ENCODE results near the gene GAGE12J. TPM values are rescaled to one million over a fixed set of nuclear protein-coding genes. Genes with fewer than 3 reads are reported as not detected.
"Not testable (repeated sequence)": the region's sequence is repeated elsewhere in the genome, so short reads cannot be mapped to it uniquely, and the experiment has no call there.

GAGE12J gene
- total and polyA plus RNA-seq, 10 donors = not detected

DNA sequence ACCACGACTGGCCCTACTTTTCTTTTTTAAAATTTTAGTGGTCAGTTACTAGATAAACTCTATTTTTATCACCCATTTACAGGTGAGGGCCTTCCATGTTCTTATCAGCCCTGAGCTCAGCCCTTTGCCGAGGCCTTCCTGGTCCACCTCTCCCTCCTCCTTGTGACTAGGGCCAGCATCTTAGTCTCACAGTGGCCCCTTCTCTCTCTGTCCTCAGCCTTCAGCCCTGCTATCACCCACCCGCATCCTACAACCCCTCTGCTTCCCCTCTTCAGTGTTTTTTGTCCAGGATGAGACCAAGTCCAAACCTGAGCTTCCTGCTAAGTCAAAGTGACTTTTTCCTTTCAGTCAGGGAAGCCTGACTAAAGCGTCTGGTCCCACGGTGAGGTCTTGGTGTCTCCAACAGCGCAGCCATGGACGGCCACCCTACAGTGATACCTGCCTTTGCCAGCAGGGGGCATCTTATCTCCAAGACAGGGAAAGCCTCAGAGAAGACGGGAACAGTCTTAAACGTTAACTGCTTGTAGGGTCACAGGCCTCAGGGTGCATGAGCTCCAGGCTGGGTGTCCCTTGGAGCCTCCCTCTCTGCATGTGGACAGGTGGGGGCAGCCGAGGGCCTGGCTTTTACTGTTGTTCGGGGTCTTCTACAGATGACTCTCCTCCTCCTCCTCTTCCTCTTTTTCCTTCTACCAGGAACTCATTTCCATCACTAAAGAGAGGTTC lies 30.1 kb upstream of the GAGE12J start:
- H3K36me3 ChIP-seq = no peaks in the 10 kb centered on the region
- peak; percentile 84 for DNase-seq
- H3K27me3 ChIP-seq (replicated peaks in 1 of 7) = no peaks in the 10 kb centered on the region
- intact Hi-C loops (cut with DNase I; ENCODE audit: low total_unique reads) = loop anchor here (2.0 kb wide), 1 partner anchor 463 kb away; no protein-coding TSS in a partner anchor
- H3K9me3 ChIP-seq = no peaks in the 10 kb centered on the region
- H3K4me1 ChIP-seq = peaks cover 0 to 11% (median 1%) of the 10 kb centered on the region in 6 donors
- 21 to 42% (median 24%) methylated on average over 11 of the region's 11 CpGs for WGBS, 5 donors
- H3K27ac ChIP-seq = no peak overlapping the region
- no peak overlapping the region for H3K4me3 ChIP-seq
- TF ChIP-seq POLR2A (IDR thresholded peaks at IDR 0.05) = no peak
- TF ChIP-seq, protein P1, sequence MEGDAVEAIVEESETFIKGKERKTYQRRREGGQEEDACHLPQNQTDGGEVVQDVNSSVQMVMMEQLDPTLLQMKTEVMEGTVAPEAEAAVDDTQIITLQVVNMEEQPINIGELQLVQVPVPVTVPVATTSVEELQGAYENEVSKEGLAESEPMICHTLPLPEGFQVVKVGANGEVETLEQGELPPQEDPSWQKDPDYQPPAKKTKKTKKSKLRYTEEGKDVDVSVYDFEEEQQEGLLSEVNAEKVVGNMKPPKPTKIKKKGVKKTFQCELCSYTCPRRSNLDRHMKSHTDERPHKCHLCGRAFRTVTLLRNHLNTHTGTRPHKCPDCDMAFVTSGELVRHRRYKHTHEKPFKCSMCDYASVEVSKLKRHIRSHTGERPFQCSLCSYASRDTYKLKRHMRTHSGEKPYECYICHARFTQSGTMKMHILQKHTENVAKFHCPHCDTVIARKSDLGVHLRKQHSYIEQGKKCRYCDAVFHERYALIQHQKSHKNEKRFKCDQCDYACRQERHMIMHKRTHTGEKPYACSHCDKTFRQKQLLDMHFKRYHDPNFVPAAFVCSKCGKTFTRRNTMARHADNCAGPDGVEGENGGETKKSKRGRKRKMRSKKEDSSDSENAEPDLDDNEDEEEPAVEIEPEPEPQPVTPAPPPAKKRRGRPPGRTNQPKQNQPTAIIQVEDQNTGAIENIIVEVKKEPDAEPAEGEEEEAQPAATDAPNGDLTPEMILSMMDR (IDR thresholded peaks at IDR 0.05 in 8 of 11, conservative IDR thresholded peaks at IDR 0.05 in 3 of 11) = peak; percentile 53 to 78 (median 66)

DNA sequence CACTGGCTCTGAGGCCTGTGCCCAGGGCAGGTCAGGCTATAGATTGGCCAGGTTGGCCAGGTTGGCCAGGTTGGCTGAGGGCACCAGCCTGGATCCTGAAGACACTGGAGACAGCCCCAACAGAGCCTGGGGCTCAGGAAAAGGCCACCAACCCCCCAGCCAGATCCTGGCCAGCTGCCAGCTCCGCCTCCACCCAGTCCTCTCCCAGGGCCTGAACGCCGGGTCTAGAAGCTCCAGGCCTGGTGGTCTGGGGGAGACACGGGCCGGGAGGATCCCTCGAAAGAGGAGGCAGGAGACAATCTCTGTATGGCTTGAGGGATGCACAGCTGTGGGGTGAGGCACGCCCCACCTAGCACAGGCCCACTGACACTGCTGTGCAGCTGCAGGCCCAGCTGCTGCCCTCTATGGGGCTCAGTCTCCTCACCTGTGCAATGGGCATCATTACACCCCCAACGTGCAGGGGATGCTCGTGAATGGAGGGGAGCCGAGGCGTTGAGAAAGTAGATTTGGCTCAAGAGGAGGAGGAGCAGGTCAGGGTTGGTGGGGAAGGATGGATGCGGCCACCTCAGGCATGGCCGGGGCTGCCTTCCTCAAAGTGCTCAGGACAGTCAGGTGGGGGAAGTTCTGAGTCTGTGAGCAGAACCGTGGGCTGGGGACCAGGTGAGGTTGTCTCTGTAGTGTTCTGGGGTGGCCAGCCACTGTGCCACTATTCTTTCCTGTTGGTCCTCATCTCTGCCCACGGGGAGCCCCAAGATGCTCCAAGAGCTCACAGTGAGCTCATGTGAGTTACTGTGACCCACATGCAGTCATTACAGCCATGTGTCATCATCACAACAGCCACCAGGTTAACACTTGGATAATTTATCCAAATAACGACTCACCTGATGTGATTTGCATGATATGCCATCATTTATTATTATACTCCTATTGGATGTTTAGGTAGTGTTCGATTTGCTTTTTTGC lies 29.2 kb upstream of the GAGE12J start:
- H3K4me1 ChIP-seq = peaks cover 0 to 11% (median 1%) of the 10 kb centered on the region in 6 donors
- no peak overlapping the region for H3K27ac ChIP-seq
- TF ChIP-seq, protein P1 (IDR thresholded peaks at IDR 0.05 in 8 of 11, conservative IDR thresholded peaks at IDR 0.05 in 3 of 11) = no peak
- TF ChIP-seq POLR2AphosphoS5 (IDR thresholded peaks at IDR 0.05) (no peak), POLR2A (IDR thresholded peaks at IDR 0.05) (no peak)
- DNase-seq = no peak
- H3K4me3 ChIP-seq = no peak overlapping the region
- no peaks in the 10 kb centered on the region for H3K27me3 ChIP-seq (replicated peaks in 1 of 7)
- no peaks in the 10 kb centered on the region for H3K36me3 ChIP-seq
- intact Hi-C loops (cut with DNase I; ENCODE audit: low total_unique reads) = loop anchor here (2.0 kb wide), 1 partner anchor 462 kb away; no protein-coding TSS in a partner anchor
- no peaks in the 10 kb centered on the region for H3K9me3 ChIP-seq
- 71 to 88% (median 80%) methylated on average over 11 to 17 of the region's 17 CpGs for WGBS, 5 donors

DNA sequence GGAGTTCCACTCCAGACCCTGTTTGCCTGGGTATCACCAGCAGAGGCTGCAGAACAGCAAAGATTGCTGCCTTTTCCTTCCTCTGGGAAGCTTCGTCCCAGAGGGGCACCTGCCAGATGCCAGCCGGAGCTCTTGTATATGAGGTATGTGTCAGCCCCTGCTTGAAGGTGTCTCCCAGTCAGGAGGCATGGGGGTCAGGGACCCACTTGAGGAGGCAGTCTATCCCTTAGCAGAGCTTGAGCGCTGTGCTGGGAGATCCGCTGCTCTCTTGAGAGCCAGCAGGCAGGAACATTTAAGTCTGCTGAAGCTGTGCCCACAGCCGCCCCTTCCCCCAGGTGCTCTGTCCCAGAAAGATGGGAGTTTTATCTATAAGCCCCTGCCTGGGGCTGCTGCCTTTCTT lies 22.5 kb upstream of the GAGE12J start:
- H3K27me3 ChIP-seq (replicated peaks in 1 of 7); H3K4me3 ChIP-seq; H3K36me3 ChIP-seq; intact Hi-C loops (cut with DNase I; ENCODE audit: low total_unique reads); DNase-seq; H3K27ac ChIP-seq; H3K4me1 ChIP-seq; H3K9me3 ChIP-seq: not testable (repeated sequence)
- WGBS, 5 donors = 76 to 97% (median 91%) methylated on average over 2 to 5 of the region's 5 CpGs

DNA sequence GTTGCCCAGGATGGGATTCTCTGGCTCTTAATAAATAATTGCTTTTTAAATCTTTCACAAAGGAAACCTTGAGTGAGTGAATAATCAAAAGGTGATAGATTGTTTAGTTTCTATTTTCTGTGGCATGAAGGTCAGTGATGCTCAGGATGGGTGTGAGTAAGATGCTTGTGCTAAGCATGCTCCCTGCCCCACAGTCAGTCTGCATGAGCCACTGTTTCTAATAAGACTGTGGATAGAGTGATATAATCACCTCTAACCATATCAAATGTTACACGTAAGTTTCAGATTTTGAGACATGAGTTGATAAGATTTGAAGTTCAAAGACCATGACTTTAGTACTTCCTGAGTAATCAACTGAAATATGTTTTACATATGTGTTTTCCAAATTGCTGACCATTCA lies 21.1 kb upstream of the GAGE12J start:
- 66 to 88% (median 83%) methylated on average over 1 of the region's 1 CpG for WGBS, 5 donors
- no peak for TF ChIP-seq POLR2AphosphoS5 (IDR thresholded peaks at IDR 0.05)
- TF ChIP-seq, protein P1 (IDR thresholded peaks at IDR 0.05 in 8 of 11, conservative IDR thresholded peaks at IDR 0.05 in 3 of 11) = no peak
- TF ChIP-seq POLR2A (IDR thresholded peaks at IDR 0.05) = no peak
- intact Hi-C loops (cut with DNase I; ENCODE audit: low total_unique reads) = no loop called here
- H3K36me3 ChIP-seq = no peaks in the 10 kb centered on the region
- no peaks in the 10 kb centered on the region for H3K9me3 ChIP-seq
- H3K27ac ChIP-seq = no peak overlapping the region
- DNase-seq = no peak
- H3K4me3 ChIP-seq = no peak overlapping the region
- H3K4me1 ChIP-seq = no peaks in the 10 kb centered on the region
- no peaks in the 10 kb centered on the region for H3K27me3 ChIP-seq (replicated peaks in 1 of 7)
